IPS-18c (cell line): ENCODE measurements around the gene IL1RL2.

Experiments used
- H3K4me3 ChIP-seq: 2 replicates; pipeline ENCODE4 v1.7.0; 2013; ENCODE audit warnings: low read depth, mild to moderate bottlenecking, low read length, moderate library complexity; ENCODE audit not compliant: insufficient read depth
- H3K9me3 ChIP-seq: one replicate; pipeline ENCODE4 v1.6.1; 2013; ENCODE audit warnings: mild to moderate bottlenecking, low read length, moderate library complexity; ENCODE audit not compliant: control insufficient read depth, insufficient read depth

The IL1RL2 gene

GRCh38 chr2:102250278-102250821, 63.5 kb downstream of the IL1RL2 start:
- Histone ChIP-seq H3K9me3 (no peaks in the 10 kb centered on the region), H3K4me3 (no peak overlapping the region)

- Histone ChIP-seq H3K9me3 (no peaks in the 10 kb centered on the region), H3K4me3 (peak overlapping the region; percentile 53; the same call in 1 of the 2 replicates)
Observed at GRCh38 chr2:102251042-102251848, 64.4 kb downstream of the IL1RL2 start.

DNA sequence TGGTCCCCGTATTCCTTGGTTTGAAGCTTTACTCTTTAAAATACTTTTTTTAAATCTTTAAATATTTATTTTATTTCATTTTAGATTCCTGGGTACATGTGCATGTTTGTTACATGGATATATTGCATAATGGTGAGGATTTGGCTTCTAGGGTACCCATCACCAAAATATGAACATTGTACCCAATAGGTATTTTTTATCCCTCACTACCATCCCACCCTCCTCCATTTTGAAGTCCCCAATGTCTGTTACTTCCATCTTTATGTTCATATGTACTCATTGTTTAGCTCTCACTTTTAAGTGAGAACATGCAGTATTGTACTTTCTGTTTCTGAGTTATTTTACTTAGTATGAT, 65.0 kb downstream of the IL1RL2 start:
- Histone ChIP-seq H3K9me3 (no peaks in the 10 kb centered on the region), H3K4me3 (no peak overlapping the region)

- no peaks in the 10 kb centered on the region for H3K9me3 ChIP-seq
Observed at GRCh38 chr2:102252236-102252635, 65.4 kb downstream of the IL1RL2 start.

DNA sequence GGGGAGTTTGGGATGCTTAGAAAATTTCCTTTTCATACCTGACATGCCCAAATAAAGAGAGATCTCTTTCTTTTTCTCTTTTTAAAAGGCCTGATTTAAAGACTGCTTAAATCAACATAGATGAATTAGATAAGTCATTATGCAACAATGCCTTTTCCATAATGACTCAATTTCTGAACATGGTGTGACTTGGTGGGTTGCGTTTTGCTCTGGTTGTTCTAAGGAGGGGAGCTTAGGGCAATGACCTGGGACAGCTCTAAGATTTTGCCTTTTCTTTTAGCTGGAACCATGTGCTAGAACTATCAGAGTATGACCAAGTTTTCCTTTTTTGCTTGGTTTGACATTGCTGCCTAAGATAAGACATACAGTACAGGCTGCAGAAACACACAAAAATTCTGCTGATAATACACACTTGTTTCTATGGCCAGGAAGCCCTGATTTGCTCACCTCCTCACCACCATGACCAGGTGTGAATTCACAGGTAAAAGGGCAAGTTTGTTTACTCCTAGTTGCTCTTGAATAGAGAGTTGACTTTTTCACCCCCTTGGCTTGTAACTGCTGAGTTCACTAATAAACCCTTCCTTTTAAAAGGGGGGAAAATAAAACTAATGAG, 66.4 kb downstream of the IL1RL2 start:
- Histone ChIP-seq H3K4me3 (no peak overlapping the region), H3K9me3 (no peaks in the 10 kb centered on the region)

More at GRCh38 chr2:102252236-102252635, 65.4 kb downstream of the IL1RL2 start:
- no peak overlapping the region for H3K4me3 ChIP-seq

GRCh38 chr2:102253753-102254150, 66.9 kb downstream of the IL1RL2 start:
- Histone ChIP-seq H3K4me3 (no peak overlapping the region), H3K9me3 (no peaks in the 10 kb centered on the region)

DNA sequence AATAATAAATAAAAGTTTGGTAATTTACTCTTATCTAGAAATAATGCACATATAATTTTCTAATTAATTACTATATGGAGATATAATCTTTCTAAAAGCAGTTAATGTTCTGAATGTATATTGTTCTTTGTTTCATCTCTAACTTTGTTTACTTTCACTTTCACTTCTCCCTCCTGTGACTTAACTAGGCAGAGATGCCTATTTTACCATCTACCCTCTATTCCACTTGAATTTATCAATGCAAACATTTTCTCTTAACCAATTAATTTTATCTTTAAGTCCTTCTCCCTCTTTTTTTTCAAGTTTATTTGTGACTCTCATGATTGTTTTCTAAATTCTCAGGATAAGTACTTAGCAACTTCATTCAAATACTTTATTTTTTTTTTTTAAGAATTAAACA, 69.5 kb downstream of the IL1RL2 start:
- Histone ChIP-seq H3K9me3 (no peaks in the 10 kb centered on the region), H3K4me3 (no peak overlapping the region)

DNA sequence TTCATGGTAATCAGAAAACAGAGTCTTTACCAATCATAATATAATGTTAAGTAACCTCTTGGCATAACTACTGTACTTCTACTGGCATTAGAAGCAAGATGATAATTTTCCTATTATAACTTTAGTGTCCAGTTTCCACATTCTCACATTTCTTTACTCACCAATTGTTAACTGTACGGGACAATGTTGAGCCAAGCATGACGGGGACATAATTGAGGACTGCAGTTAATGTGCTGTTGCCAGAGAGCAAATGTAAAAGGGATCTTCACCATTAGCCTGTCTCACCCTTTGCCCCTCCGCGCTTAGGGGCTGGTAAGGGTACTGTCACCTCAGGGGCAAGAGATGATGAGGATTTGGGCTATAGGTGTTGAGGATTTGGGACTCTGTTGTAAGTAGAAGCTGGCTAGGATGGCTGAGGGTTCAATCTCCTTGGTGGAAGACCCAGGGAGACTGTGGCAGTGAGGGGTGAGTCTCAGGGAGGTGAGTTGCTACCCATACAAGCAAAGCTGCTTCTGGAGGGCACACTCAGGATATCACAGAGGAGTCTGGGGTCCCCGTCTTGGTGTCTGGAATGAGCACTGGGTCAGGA, 70.1 kb downstream of the IL1RL2 start:
- no peaks in the 10 kb centered on the region for H3K9me3 ChIP-seq
- H3K4me3 ChIP-seq, result no peak overlapping the region

DNA sequence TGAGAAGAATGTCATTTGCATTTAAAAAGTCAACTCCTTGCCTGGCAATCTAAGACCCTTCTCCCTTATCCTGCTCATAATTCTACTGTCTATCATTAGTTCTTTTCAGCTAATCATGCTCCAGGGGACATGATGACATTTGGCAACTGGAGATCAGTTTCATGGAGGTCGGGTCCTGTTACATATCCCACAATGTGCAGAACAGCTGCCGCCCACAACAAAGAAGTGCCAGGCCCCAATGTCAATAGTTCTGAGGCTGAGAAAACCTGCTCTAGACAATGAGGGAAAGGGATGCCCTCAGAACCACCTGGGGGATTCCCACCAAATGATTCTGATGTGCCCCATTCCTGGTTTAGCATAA, 71.2 kb downstream of the IL1RL2 start:
- no peaks in the 10 kb centered on the region for H3K9me3 ChIP-seq
- no peak overlapping the region for H3K4me3 ChIP-seq

- H3K9me3 ChIP-seq, result no peaks in the 10 kb centered on the region
- no peak overlapping the region for H3K4me3 ChIP-seq
Observed at GRCh38 chr2:102258386-102259074, 71.7 kb downstream of the IL1RL2 start.

DNA sequence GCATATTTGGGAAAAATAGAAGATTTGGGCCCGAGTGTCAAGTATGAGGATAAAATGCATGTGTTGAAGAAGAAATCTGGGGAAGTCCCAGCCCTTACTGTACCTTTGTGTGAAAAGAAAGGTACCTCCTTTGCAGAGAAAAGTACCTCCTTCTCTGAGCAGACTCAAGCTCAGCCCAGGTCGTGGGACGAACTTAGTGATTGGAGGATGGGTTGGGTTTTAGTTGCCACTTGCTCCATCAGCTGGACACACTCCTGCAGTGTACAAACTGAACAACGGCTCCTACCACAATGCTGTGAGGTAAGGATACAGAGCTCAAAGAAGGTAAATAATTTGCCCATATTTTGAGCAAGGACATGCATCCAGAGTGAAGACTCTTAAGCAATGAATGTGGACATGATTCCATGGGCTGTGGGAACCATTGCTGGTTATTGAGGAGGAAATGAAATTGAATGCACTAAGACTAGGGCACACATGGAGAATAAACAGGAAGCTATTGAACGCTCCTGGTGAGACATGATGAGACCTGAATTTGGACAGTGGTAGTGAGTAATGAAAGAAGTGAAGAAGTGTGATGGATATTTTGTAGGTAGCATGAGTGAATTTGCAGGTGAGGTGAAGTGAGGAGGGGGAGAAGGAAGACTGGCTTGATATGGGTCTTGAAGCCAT, 74.8 kb downstream of the IL1RL2 start:
- H3K9me3 ChIP-seq, result no peaks in the 10 kb centered on the region
- H3K4me3 ChIP-seq, result no peak overlapping the region

DNA sequence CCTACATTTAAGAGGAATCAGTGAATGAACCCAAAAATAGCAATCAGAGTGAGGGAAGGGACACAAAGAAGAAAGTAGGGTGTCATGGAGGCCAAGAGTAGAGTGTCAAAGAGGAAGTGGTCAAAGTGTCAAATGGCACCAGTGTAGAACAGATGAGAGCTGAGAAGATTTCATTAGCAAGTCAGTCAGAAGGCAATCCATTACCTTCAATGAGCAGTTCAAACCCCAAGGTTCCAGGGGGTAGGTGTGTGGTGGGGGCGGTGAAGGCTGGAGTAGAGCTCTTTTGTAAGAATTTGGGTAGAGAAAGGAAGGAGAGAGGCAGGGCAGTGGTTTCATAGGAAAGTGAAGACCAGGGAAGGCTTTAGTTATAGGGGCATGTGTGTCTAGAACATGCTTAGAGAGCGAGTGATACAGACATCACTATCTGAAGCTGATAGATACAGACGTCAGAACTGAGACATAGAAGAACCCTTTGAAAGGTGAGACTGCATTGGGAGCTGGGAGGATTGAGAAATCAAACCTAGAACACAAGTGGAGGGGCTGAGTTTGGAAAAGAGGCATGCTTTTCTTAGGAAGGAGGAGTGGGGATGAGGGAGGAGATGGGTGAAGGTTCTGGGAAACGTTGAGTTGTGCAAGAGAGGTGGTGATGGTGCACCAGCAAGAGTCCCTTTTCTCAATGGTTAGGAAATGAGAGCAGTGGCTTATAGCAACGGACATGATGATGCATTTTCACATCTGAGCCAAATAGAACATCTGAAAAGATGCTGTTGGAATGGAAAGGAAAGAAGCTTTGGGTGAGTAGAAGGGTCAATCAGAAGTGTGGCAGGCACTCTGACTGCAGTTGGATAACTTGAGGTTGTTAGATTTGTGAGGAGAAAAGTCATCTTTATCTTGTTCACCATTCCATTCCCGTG, 75.7 kb downstream of the IL1RL2 start:
- Histone ChIP-seq H3K9me3 (no peaks in the 10 kb centered on the region), H3K4me3 (no peak overlapping the region)

DNA sequence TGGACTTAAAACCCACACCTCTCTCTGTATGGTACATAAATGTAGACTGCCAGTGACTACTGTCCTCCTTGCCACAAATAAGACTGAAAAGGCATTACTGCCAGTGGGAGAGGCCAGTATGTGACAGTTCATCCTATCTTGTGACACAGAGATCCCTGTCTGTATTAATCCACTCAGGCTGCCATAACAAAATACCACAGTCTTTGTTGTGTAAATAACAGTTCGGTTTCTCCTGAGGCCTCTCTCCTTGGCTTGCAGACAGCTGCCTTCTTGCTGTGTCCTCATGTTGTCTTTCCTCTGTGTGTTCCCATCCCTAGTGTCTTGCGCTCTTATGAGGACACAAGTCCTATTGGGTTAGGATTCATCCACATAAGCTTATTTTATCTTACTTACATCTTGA, 78.1 kb downstream of the IL1RL2 start:
- Histone ChIP-seq H3K9me3 (no peaks in the 10 kb centered on the region), H3K4me3 (no peak overlapping the region)

GRCh38 chr2:102266204-102266603, 79.4 kb downstream of the IL1RL2 start:
- H3K9me3 ChIP-seq, result no peaks in the 10 kb centered on the region
- H3K4me3 ChIP-seq, result no peak overlapping the region

- Histone ChIP-seq H3K9me3 (no peaks in the 10 kb centered on the region), H3K4me3 (no peak overlapping the region)
Observed at GRCh38 chr2:102267774-102268173, 81.0 kb downstream of the IL1RL2 start.

DNA sequence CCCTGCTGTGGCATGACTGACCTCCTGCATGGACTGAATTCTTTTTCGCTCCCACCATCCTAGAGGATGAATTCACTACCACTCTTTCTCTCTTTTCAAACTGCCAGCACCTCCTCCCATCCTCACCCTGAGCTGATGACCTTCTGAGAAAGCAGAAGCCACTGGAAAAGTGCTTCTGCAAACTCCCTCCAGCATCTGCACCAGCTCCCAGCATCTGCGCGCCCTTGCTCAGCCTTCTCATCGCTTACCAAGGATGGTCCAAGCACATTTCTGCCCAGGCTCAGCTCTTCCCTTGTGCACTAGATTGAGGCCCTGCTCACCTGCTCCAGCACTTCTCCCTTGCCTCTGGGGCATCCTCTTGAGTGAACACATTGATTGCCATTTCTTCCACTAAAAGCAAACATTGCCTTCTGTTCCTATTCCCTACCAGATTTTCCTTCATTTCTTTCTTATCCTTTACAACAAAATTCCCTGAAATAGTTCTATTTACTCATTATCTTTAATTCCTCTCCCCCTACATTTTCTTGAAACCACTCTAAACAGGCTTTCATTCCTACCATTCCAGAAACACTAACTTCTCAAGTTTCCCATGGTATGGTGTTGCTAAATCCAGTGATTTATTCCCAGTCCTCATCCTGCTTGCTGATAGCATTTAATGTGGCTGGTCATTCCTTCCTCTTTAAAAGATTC, 81.8 kb downstream of the IL1RL2 start:
- Histone ChIP-seq H3K4me3 (no peak overlapping the region), H3K9me3 (no peaks in the 10 kb centered on the region)
